Ramos (cell line): ENCODE data around the gene TMPRSS6.

Experiments used
- in situ Hi-C: fragments of 300-500 bp; cut with MboI; formaldehyde crosslinking; loops from one replicate; pipeline ENCODE4 v1.14.3; 2022; ENCODE audit warnings: low sequenced_read_pairs; ENCODE audit not compliant: unreplicated experiment

The TMPRSS6 gene

DNA sequence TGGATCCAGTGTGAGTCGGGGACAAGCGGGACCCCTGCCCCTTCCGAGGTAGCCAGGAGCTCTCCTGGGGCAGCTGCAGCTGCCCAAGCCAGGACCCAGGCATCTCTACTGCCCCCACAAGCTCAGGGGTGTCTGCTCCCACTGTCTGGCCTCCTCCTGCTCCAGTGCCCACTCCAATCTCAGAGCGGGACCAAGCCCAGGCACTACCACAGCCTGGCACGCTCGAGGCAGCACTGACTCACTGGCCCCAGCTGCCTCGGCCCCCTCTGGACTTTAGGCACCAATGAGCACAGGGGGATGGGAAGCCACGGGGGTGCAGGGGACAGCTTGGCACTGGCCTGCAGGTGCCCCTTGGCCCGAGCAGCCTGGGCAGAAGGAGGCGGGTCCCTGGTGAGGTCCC lies 32.0 kb upstream of the TMPRSS6 start:
- in situ Hi-C loops: no loop called here

DNA sequence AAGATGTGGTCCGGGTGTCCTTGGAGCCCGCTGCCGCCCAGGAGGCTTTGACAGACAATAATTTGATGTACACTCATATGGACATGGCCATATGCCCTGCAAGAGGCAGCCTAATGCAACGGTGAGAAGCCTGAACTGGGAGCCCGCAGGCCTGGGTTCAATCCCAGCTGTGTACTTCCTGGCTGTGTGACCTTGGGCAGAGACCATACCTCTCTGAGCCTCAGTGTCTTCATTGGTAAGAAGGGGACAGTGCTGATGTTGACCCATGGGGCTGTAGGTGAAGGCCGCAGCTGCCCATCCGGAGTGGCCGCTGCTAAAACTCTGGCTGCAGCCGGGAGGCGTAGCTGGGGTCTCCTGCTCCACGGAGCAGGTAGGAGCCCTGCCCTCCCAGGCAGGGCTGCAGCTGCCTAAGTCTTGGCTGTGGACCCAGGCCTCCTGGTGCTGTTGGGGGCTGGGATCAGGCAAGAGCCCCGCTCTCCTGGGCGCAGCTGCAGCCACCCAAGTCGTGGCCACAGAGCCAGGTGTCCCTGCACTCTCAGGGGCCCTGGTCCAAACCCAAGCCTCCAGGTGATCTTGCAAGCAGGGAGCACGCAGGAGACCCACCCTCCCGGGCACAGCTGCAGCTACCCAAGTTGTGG lies 31.3 kb upstream of the TMPRSS6 start:
- in situ Hi-C loops: no loop called here

DNA sequence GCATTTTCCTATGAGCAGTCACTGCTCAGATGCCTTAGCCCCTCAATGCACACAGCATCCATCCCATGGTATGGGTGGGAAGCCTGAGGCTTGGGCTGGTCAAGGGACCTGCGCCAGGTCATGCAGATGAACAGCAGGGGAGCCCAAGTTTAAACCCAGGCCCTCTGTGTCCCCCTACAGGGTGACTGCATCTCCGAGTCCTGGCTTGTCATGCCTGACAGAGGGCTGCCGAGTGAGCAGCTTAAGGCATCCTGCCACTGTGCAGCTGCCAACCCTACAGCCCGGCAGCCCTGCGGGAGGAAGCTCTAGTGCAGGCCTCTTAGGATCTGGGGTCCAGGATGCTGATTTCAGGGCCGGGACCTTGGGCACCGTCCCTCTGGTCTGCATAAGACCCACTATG lies 30.2 kb upstream of the TMPRSS6 start:
- in situ Hi-C loops: no loop called here

GRCh38 chr22:37138849-37139561 lies 29.5 kb upstream of the TMPRSS6 start:
- in situ Hi-C loops: no loop called here

DNA sequence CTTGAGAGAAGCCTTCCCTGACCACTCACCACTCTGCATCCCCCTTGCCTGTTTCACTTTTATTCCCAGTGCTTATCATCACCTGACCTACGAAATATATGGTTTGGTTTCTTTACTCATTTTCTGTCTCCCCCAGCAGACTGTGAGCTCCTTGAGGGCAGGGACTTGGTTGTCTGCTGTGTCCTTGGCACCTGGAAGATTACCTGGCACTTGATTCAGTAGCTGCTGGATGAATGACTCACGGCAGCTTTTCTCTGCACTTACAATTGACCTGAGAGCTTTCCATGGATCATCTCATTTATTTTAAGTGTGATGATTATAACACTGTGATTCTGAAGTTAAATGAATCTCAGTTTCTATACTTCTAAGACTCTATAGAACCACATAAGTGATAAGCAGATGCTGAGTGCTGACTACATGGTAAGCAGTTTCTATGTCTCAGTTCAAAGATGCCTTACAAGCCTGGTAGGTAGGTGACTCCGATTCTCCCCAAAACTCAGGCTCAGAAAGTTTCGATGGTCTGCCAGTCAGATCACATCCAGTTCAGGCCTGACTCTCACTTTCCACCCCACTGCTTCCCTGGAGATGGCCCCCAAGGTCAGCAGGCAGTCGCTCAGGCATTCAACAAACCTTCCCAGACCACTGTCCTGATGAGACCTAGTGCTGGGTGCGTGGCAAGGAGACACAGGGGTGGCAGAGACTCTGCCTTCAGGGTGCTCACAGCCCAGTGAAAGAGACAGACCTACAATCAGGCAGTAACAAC lies 28.6 kb upstream of the TMPRSS6 start:
- in situ Hi-C loops: no loop called here

DNA sequence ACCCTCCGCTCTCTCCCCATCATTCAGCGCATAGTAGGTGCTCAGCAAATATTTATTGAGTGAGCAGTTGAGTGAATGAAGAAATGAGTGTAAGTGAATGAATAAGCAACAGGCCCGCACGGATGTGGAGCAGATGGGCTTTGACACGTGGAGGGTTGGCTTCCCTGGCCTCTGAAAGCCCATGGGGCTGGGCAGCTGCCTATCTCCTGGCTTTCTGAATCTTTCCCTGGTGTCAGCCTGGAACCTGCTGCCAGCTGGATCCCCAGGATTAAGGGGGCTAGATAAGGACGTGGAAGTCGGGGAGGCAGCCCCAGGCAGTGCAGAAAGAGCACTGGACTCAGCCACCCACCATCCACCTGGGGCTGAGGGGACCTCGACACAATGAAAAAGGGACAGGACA lies 27.6 kb upstream of the TMPRSS6 start:
- in situ Hi-C loops: no loop called here

DNA sequence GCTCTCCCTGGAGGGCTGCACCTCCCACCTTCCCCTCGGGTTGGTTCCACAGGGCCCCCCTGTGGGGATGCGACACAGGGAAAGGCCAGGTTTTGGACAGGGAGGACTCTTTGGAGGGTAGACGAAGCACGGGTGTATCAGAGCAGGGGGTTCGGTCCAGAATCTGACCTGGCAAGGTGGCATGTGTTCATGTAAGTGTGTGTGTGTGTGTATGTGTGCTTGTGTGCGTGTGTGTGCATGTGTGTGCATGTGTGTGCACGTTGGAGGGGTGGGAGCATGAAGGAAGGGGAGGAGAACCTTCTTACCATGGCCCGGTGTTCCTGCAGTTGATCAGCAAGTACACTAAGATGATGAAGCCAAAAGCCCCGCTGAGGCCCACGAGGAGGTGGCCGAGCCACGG lies 25.5 kb upstream of the TMPRSS6 start:
- in situ Hi-C loops: no loop called here

DNA sequence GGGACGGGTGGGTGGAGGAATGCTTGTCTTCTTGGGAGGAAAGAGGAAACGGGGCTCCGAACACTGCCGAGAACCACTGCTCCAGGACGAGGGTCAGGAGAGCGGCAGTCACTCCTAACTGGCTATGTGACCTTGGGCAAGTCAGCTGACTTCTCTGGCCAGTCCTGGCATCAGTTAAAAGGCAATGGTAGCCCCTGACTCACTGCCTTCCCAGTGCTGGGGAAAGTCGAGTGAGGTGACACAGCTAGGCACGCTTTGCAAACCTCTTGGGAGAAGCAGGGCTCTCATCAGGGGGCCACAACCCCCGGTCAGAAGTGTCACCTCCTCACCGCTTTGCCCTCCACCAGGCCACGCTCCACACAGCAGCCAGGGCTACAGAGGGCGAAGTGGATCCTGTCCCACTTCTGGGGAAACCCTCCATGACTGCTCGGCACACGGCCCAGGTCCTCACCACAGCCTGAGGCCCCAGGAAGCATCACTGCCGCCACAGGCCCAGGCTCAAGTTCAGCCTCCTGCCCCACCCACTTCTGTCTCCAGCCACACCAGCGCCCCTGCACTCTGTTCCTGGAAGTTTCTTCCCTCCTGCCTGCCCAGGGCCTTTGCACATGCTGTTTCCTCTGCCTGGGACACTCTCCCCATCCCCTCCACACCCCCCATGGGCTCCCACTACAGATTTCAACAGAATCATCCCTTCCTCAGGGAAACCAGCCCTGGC lies 23.9 kb upstream of the TMPRSS6 start:
- in situ Hi-C loops: no loop called here

GRCh38 chr22:37132773-37133172 lies 23.3 kb upstream of the TMPRSS6 start:
- in situ Hi-C loops: no loop called here

DNA sequence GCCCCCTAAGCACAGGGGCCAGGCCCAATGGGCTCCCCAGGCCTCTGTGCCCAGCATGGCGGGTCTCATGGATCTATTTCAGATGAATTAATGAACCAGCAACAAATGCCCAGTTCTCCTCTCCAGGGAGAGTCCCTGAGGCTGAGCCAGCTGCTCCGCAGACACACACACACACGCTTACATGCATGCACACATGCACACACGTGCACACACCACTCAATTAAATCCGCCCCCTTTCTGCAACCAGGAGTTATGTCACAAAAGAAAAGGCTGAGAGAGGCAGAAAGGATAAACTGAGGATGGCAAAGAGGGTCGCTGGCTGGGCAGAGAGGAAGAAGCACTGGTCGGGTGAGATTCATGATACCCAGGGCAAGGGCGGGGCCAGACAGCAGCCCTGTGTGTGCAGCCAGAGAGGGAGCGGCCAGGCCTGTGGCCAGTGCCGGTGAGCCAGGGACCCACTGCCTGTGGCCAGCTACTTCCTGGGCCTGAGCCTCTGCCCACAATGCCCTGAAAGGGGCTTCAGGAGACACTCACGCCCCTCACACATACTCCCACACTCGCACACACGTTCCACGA lies 20.4 kb upstream of the TMPRSS6 start:
- in situ Hi-C loops: no loop called here

- in situ Hi-C loops: no loop called here
Observed at GRCh38 chr22:37128555-37129281, 19.2 kb upstream of the TMPRSS6 start.

GRCh38 chr22:37127350-37127878 lies 17.9 kb upstream of the TMPRSS6 start:
- in situ Hi-C loops: no loop called here

GRCh38 chr22:37126882-37127281 lies 17.4 kb upstream of the TMPRSS6 start:
- in situ Hi-C loops: no loop called here

DNA sequence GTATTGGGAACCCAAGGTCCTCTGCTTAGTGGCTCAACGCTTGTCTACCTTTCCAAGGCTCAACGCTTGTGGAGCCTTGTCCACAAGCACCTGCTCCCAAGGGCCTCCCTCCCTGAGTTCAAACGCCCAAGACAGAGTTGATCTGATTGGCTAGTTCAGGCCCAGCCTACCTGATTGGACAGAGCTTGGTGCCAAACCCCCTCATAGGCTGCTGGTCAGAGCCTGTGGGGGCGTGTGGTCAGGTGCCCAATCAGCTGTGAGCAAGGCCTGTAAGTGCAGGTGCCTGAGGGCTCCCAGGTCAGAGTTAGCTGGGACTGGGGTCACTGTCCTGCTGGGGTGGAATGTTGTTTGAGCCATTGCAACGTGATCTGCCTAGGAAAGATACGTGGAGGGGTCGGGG lies 16.9 kb upstream of the TMPRSS6 start:
- in situ Hi-C loops: no loop called here

- in situ Hi-C loops: no loop called here
Observed at GRCh38 chr22:37123649-37124048, 14.1 kb upstream of the TMPRSS6 start.

- in situ Hi-C loops: no loop called here
Observed at GRCh38 chr22:37122598-37123180, 13.2 kb upstream of the TMPRSS6 start.

DNA sequence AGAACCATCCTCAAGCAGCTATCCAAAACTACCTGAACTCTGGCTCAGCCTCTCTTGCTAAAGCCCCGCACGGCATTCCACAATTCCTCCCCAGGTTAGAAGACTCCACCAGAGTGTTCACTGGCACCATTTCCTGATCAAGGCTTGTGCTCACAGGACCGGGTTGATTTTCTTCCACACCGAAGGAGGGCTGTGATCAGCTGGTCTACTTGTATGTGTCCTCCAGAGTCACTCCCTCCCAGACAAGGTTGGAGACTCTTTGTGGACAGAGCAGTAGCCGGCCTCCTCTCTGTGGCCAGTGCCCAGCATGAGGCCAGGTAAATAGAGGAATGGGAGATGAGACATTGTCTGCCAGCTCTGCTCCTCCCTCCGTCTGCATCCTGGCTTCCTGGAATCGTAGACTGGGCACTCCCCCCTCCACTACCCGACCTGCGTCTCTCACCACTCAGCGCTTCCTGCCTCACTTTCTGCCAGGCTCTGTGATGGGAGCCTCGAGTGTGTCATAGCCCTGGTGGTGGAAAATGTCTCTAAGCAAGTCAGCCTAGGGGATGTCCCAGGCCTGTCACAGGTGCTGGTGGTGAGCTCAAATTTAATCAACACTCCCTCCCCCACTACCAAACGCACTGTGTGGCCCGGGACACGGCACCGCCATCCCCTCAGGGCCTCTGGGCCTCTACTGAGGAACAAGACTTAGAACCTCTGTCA lies 12.5 kb upstream of the TMPRSS6 start:
- in situ Hi-C loops: no loop called here

DNA sequence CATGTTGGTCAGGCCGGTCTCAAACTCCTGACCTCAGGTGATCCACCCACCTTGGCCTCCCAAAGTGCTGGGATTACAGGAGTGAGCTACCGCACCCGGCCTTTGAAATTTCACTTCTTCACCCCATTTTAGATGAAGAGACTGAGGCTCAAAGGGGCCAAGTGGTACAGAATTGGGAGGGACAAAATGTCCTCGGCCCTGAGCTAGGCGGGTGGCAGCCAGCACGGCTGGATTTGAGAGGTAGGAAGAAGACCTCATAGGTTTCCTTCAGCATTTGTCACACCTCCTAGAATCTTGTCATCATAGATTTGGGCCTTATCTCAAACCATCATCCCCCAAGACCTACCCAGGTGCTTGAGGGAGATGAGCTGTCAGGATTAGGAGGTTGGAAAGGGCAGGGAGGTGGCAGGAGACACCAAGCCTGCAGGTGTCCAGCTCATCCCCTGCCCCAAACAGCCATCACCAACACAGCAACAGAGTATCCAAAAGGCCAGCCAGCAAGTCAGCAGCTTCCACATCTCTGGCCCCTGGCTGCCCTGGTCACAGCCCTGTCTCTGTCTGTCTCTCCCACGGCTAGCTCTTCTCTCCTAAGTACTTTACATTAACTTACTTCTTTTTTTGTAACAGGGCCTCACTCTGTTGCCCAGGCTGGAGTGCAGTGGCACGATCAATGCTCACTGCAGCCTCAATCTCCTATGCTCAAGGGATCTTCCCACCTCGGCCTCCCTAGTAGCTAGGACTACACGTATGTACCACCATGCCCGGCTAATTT lies 11.2 kb upstream of the TMPRSS6 start:
- in situ Hi-C loops: no loop called here
